Neural cell (in vitro differentiated cells): Measurements from ENCODE around the gene MPC1L.

ENCODE experiments used
- CTCF ChIP-seq: fragments of 450-650 bp; IDR thresholded peaks from 2 replicates; pipeline ENCODE4 v1.5.1; 2014; ENCODE audit warnings: antibody characterized with exemption, mild to moderate bottlenecking, moderate library complexity; ENCODE audit not compliant: poor library complexity, severe bottlenecking
- EP300 ChIP-seq: fragments of 450-650 bp; conservative IDR thresholded peaks from 2 replicates; pipeline ENCODE4 v1.6.1; 2014; ENCODE audit warnings: antibody characterized with exemption, mild to moderate bottlenecking, moderate library complexity; ENCODE audit not compliant: poor library complexity, severe bottlenecking
- POLR2AphosphoS5 ChIP-seq: IDR thresholded peaks from 2 replicates; pipeline ENCODE4 v1.6.1; 2012
- RAD21 ChIP-seq: fragments of 450-650 bp; conservative IDR thresholded peaks from 2 replicates; pipeline ENCODE4 v1.6.1; 2014; ENCODE audit warnings: antibody characterized with exemption, mild to moderate bottlenecking, moderate library complexity

GRCh38 chrX:40632199-40632598, 9.0 kb downstream of the MPC1L start:
- TF ChIP-seq POLR2AphosphoS5 (no peak), CTCF (no peak), RAD21 (no peak), EP300 (no peak)
